Upper lobe of left lung (tissue), 4 donors: Measurements from ENCODE around the gene CLUH.
A peak's percentile ranks its signal among the peaks of the same experiment; 100 is the strongest.

ENCODE experiments used
- CTCF ChIP-seq, 6 experiments: fragments of 450-650 bp in 4 of 6; fragments of 200-600 bp in 2 of 6; sonication (generic) in 2 of 6; IDR thresholded peaks; one replicate each; pipeline ENCODE4 v1.5.1; 2016 to 2019; ENCODE audit warnings: antibody characterized with exemption in 6 of 6
- EP300 ChIP-seq, 4 donors: sonication (generic); formaldehyde crosslinking; IDR thresholded peaks; one replicate each; pipeline ENCODE4 v1.5.1; 2017; ENCODE audit warnings: antibody characterized with exemption in 4 of 4, control low read depth in 2 of 4
- POLR2A ChIP-seq, 4 donors: fragments of 450-650 bp; IDR thresholded peaks; one replicate each; pipeline ENCODE4 v1.5.1; 2016 to 2017; ENCODE audit warnings: antibody characterized with exemption in 4 of 4, mild to moderate bottlenecking in 2 of 4
- POLR2AphosphoS5 ChIP-seq, 2 donors: sonication (generic); formaldehyde crosslinking; IDR thresholded peaks; one replicate each; pipeline ENCODE4 v1.5.1; 2017; ENCODE audit warnings: antibody characterized with exemption in 2 of 2

- TF ChIP-seq CTCF (IDR thresholded peaks at IDR 0.05) (no peak), POLR2AphosphoS5 (IDR thresholded peaks at IDR 0.05) (peak in 1 of 2 donors; percentile 14), EP300 (IDR thresholded peaks at IDR 0.05) (no peak), POLR2A (IDR thresholded peaks at IDR 0.05) (no peak)
These were observed 27.7 kb downstream of the CLUH start for GRCh38 chr17:2683912-2684311.
